Smooth muscle cell (in vitro differentiated cells): ENCODE measurements around the gene FANCD2. TPM values are rescaled to one million over a fixed set of nuclear protein-coding genes. Genes with fewer than 3 reads are reported as not detected.

Experiments
- DNase-seq: peaks from one replicate; lab custom pipeline; 2025; ENCODE audit not compliant: unreplicated experiment; lab: John Stamatoyannopoulos, UW
- H2AFZ ChIP-seq: fragments of 200-600 bp; sonication (generic); 2 replicates; pipeline ENCODE4 v1.6.0; 2016; ENCODE audit warnings: antibody characterized with exemption, low read depth, mild to moderate bottlenecking
- H3F3A ChIP-seq: fragments of 200-600 bp; sonication (generic); 2 replicates; pipeline ENCODE4 v1.6.0; 2017; ENCODE audit warnings: antibody characterized with exemption, low read depth
- H3K27ac ChIP-seq: fragments of 200-600 bp; sonication (generic); 2 replicates; pipeline ENCODE4 v1.5.1; 2016; ENCODE audit warnings: low read depth, mild to moderate bottlenecking
- H3K27me3 ChIP-seq: fragments of 200-600 bp; sonication (generic); 2 replicates; pipeline ENCODE4 v1.6.1; 2016; ENCODE audit warnings: low read depth, mild to moderate bottlenecking
- H3K36me3 ChIP-seq: fragments of 200-600 bp; sonication (generic); 2 replicates; pipeline ENCODE4 v1.5.1; 2016; ENCODE audit warnings: low read depth
- H3K4me1 ChIP-seq: fragments of 200-600 bp; sonication (generic); 2 replicates; pipeline ENCODE4 v1.5.1; 2016; ENCODE audit warnings: low read depth
- H3K4me2 ChIP-seq: fragments of 200-600 bp; sonication (generic); 2 replicates; pipeline ENCODE4 v1.6.0; 2016; ENCODE audit warnings: mild to moderate bottlenecking
- H3K4me3 ChIP-seq: fragments of 200-600 bp; sonication (generic); 2 replicates; pipeline ENCODE4 v1.5.1; 2016; ENCODE audit warnings: mild to moderate bottlenecking
- H3K79me2 ChIP-seq: fragments of 200-600 bp; sonication (generic); 2 replicates; pipeline ENCODE4 v1.6.0; 2016; ENCODE audit warnings: low read depth, mild to moderate bottlenecking
- H3K9ac ChIP-seq: fragments of 200-600 bp; sonication (generic); 2 replicates; pipeline ENCODE4 v1.6.0; 2016; ENCODE audit warnings: low read depth
- H3K9me3 ChIP-seq: fragments of 200-600 bp; sonication (generic); replicated peaks from 2 replicates; pipeline ENCODE4 v1.5.1; 2016; ENCODE audit warnings: low read depth
- H4K20me1 ChIP-seq: fragments of 200-600 bp; sonication (generic); 2 replicates; pipeline ENCODE4 v1.6.0; 2016; ENCODE audit warnings: low read depth
- WGBS: methylation state at CpG from one replicate; pipeline ENCODE4 v1.1.7; 2016; ENCODE audit warnings: low lambda C conversion rate; 5-methylcytosine and 5-hydroxymethylcytosine counted together
- polyA plus RNA-seq: library from polyadenylated mRNA; unstranded; fragments of >200 nt; fragmentation: Nextera tagmentation; extraction: Ambion mirVana; gene quantifications from 2 replicates; pipeline ENCODE4 v1.2.1, GENCODE V29; 2016
- total RNA-seq: library from RNA; depleted of rRNA; stranded (reverse); fragments of >200 nt; gene quantifications from 2 replicates; pipeline ENCODE4 v1.2.3, GENCODE V29; 2014
- TF ChIP-seq, protein P1 (sequence below): fragments of 200-600 bp; sonication (generic); IDR thresholded peaks from 2 replicates; pipeline ENCODE4 v1.5.1; 2017; ENCODE audit warnings: borderline replicate concordance, mild to moderate bottlenecking, antibody characterized with exemption; ENCODE audit not compliant: insufficient read depth, poor library complexity, severe bottlenecking

FANCD2 gene
- total and polyA plus RNA-seq, 2 experiments from 2014 or later, result 4.4 to 7.6 TPM

DNA sequence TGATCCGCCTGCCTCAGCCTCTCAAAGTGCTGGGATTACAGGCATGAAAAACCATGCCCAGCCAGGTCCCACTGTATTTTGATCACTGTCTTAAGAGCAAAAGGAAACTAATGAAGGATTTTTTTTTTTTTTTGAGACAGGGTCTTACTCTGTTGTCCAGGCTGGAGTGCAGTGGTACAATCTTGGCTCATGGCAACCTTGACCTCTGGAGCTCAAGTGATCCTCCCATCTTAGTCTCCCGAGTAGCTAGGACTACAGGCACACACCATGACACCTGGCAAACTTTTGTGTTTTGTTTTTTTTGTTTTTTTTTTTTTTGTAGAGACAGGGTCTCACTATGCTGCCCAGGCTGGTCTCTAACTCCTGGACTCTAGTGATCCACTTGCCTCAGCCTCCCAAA lies 46.0 kb upstream of the FANCD2 start:
- DNase-seq, result no peak
- no peaks in the 10 kb centered on the region for H3K27me3 ChIP-seq
- H3K79me2 ChIP-seq, result peaks cover 21% of the 10 kb centered on the region

DNA sequence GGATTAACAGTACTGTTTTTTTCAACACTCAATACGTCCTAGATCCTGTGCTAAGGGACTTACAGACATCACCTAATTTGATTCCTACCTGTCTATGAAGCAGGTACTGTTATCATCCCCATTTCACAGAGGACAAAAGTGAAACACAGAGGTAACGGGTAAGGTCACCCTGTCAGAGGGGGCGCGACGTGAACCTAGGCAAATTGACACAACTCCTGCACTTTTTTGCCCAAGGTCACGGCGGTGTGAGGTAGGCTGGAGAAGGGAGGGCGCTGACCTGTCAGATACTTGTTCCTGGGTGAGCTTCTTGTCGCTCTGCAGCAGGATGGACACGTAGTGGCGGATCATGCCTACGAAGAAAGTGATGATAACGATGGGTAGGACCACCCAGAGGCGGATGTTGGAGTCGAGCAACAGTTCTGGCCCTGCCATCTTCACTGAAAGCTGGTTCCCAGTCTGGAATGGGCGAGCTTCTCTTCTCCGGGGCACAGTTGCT lies 40.0 kb upstream of the FANCD2 start:
- Histone ChIP-seq H3K27me3 (no peaks in the 10 kb centered on the region), H3K36me3 (no peaks in the 10 kb centered on the region), H3K4me1 (peaks cover 18% of the 10 kb centered on the region), H3K4me3 (peak overlapping the region; percentile 72), H3K79me2 (peaks cover 41% of the 10 kb centered on the region), H3K27ac (peak overlapping the region; percentile 34), H3K9ac (peak overlapping the region; percentile 67), H3K4me2 (peak overlapping the region; percentile 94), H4K20me1 (peaks cover 6% of the 10 kb centered on the region), H3F3A (no peaks in the 10 kb centered on the region), H3K9me3 (no peaks in the 10 kb centered on the region), H2AFZ (peak overlapping the region; percentile 50)
- DNase-seq, result no peak
- TF ChIP-seq, protein P1, sequence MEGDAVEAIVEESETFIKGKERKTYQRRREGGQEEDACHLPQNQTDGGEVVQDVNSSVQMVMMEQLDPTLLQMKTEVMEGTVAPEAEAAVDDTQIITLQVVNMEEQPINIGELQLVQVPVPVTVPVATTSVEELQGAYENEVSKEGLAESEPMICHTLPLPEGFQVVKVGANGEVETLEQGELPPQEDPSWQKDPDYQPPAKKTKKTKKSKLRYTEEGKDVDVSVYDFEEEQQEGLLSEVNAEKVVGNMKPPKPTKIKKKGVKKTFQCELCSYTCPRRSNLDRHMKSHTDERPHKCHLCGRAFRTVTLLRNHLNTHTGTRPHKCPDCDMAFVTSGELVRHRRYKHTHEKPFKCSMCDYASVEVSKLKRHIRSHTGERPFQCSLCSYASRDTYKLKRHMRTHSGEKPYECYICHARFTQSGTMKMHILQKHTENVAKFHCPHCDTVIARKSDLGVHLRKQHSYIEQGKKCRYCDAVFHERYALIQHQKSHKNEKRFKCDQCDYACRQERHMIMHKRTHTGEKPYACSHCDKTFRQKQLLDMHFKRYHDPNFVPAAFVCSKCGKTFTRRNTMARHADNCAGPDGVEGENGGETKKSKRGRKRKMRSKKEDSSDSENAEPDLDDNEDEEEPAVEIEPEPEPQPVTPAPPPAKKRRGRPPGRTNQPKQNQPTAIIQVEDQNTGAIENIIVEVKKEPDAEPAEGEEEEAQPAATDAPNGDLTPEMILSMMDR, result no peak
- 2% methylated on average over 17 of the region's 17 CpGs for WGBS

More for the DNA sequence above, 46.0 kb upstream of the FANCD2 start:
- Histone ChIP-seq H3K36me3 (no peaks in the 10 kb centered on the region), H3K9me3 (no peaks in the 10 kb centered on the region), H3K4me3 (no peak overlapping the region), H2AFZ (no peak overlapping the region), H3K9ac (no peak overlapping the region), H3K27ac (no peak overlapping the region), H3K4me2 (no peak overlapping the region), H4K20me1 (peaks cover 35% of the 10 kb centered on the region), H3K4me1 (peaks cover 1% of the 10 kb centered on the region), H3F3A (peaks cover 14% of the 10 kb centered on the region)
- TF ChIP-seq, protein P1, result no peak
- 94% methylated on average over 2 of the region's 2 CpGs for WGBS

DNA sequence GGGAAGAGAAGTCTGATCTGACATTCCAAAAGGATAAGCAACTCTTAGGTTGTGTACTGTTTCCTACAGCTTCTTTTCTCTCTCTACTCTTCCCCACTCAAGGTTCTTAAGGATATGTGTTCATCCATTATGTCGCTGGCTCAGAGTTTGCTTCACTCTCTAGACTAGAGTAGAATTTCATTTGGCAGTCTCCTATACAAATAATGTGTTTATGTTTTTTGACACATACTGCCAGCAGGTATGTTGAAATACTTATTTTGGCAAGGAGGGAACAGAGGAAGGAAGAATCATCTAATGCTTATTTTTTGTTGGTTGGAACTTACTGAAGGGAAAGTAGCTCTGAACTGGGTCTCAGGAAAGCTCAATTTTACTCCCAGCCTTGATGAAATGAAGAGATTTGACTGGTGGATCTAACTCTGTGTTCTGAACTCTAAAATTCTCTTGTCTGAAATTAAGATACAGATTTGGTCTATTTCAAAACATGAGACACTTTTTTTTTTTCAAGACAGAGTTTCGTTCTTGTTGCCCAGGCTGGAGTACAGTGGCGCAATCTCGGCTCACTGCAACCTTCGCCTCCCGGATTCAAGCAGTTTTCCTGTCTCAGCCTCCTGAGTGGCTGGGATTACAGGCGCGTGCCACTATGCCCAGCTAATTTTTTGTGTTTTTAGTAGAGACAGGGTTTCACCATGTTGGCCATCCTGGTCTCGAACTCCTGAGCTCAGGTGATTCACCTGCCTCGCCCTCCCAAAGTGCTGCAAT lies 32.0 kb upstream of the FANCD2 start:
- H3K9ac ChIP-seq, result no peak overlapping the region
- TF ChIP-seq, protein P1, result no peak
- no peaks in the 10 kb centered on the region for H3K4me1 ChIP-seq
- H3K36me3 ChIP-seq, result no peaks in the 10 kb centered on the region
- no peak overlapping the region for H2AFZ ChIP-seq
- H3K79me2 ChIP-seq, result no peaks in the 10 kb centered on the region
- no peaks in the 10 kb centered on the region for H4K20me1 ChIP-seq
- H3K4me2 ChIP-seq, result no peak overlapping the region
- DNase-seq, result no peak
- H3K27me3 ChIP-seq, result no peaks in the 10 kb centered on the region
- no peak overlapping the region for H3K4me3 ChIP-seq
- no peaks in the 10 kb centered on the region for H3K9me3 ChIP-seq
- H3F3A ChIP-seq, result no peaks in the 10 kb centered on the region
- WGBS, result 96% methylated on average over 10 of the region's 10 CpGs
- H3K27ac ChIP-seq, result no peak overlapping the region
